Gastroesophageal sphincter (tissue), 3 donors: ENCODE measurements around the gene KCNJ9.

Experiments used
- CTCF ChIP-seq, 4 experiments: fragments of 200-600 bp in 2 of 4; fragments of 450-650 bp in 2 of 4; sonication (generic) in 1 of 4; IDR thresholded peaks; one replicate each; pipeline ENCODE4 v1.5.1; 2017 to 2019; ENCODE audit warnings: antibody characterized with exemption in 4 of 4, mild to moderate bottlenecking in 2 of 4, moderate library complexity in 2 of 4
- EP300 ChIP-seq: sonication (generic); formaldehyde crosslinking; IDR thresholded peaks from one replicate; pipeline ENCODE4 v1.6.1; 2017; ENCODE audit warnings: antibody characterized with exemption, mild to moderate bottlenecking
- POLR2A ChIP-seq, 2 donors: fragments of 450-650 bp; IDR thresholded peaks; one replicate each; pipeline ENCODE4 v1.6.1; 2017; ENCODE audit warnings: antibody characterized with exemption in 2 of 2, mild to moderate bottlenecking in 2 of 2, moderate library complexity in 1 of 2
- POLR2AphosphoS5 ChIP-seq: sonication (generic); formaldehyde crosslinking; IDR thresholded peaks from one replicate; pipeline ENCODE4 v1.6.1; 2017; ENCODE audit warnings: antibody characterized with exemption

DNA sequence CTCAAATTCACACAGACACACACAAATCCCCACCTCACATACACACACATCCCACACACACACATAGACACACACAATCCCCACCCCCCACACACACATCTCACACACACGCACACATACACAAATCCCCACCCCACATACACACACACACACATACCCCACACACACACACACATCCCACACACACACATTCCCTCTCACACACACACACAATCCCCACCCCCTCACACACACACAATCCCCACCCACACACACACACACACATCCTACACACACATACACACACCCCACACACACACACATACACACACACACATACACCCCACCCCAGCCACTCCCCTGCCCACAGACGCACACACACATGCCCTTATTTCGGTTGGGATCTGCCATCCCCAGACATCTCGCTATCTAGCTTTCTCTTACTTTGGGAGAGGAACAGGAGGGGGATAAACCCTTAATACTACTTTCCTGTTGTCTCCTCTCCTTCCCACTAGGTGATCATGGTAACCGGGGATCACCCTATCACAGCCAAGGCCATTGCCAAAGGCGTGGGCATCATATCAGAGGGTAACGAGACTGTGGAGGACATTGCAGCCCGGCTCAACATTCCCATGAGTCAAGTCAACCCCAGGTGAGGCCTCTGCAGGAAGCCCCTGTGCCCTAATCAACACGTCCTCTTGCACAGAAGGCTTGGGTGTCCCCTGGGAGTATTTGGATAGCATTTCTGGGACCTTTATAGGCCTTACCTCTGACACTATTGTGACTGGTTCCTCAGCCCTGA lies 52.8 kb downstream of the KCNJ9 start:
- TF ChIP-seq EP300, result no peak
- no peak for TF ChIP-seq CTCF (IDR thresholded peaks at IDR 0.05)
- no peak for TF ChIP-seq POLR2A (IDR thresholded peaks at IDR 0.05)
- no peak for TF ChIP-seq POLR2AphosphoS5
